Activated CD4-positive, alpha-beta T cell treated with anti-CD3 and anti-CD28 coated beads, Interleukin-2, amount 10 ng/mL, durations not matched to agents 7 days and 5 days (primary cell): Measurements from ENCODE around the gene CRYBA1. TPM values are rescaled to one million over a fixed set of nuclear protein-coding genes. Genes with fewer than 3 reads are reported as not detected.
A peak's percentile ranks its signal among the peaks of the same experiment; 100 is the strongest.
"Not testable (repeated sequence)": the region's sequence is repeated elsewhere in the genome, so short reads cannot be mapped to it uniquely, and the experiment has no call there.

ENCODE experiments used
- CTCF ChIA-PET: fragments of 350-600 bp; sonication (Branson Sonifier 250); formaldehyde crosslinking; loops from one replicate; lab custom pipeline; 2021; ENCODE audit warnings: antibody characterized with exemption; lab: Charles Lee
- POLR2A ChIA-PET: fragments of 350-600 bp; sonication (Branson Sonifier 250); formaldehyde crosslinking; loops from one replicate; lab custom pipeline; 2021; ENCODE audit warnings: antibody characterized with exemption; lab: Charles Lee
- DNase-seq: peaks from one replicate; pipeline ENCODE4 v3.0.0-alpha.2; 2020
- H3K27ac Mint-ChIP-seq: one replicate; pipeline ENCODE4 v1.8.0; 2021; ENCODE audit warnings: mild to moderate bottlenecking, moderate library complexity, mixed read lengths
- H3K27me3 Mint-ChIP-seq: one replicate; pipeline ENCODE4 v1.8.0; 2021; ENCODE audit warnings: mixed read lengths
- H3K36me3 Mint-ChIP-seq: one replicate; pipeline ENCODE4 v1.8.0; 2021; ENCODE audit warnings: low read depth, mixed read lengths
- H3K4me1 Mint-ChIP-seq: one replicate; pipeline ENCODE4 v1.8.0; 2021; ENCODE audit warnings: mixed read lengths
- H3K4me3 Mint-ChIP-seq: one replicate; pipeline ENCODE4 v1.8.0; 2021; ENCODE audit warnings: mild to moderate bottlenecking, moderate library complexity, mixed read lengths
- H3K9me3 Mint-ChIP-seq: one replicate; pipeline ENCODE4 v1.8.0; 2021; ENCODE audit warnings: mixed read lengths
- total RNA-seq, 2 experiments: library from RNA; stranded (reverse); gene quantifications; one replicate each; pipeline ENCODE4 v1.2.3, GENCODE V29; 2021

The CRYBA1 gene
- total RNA-seq, 2 experiments from 2014 or later = not detected

DNA sequence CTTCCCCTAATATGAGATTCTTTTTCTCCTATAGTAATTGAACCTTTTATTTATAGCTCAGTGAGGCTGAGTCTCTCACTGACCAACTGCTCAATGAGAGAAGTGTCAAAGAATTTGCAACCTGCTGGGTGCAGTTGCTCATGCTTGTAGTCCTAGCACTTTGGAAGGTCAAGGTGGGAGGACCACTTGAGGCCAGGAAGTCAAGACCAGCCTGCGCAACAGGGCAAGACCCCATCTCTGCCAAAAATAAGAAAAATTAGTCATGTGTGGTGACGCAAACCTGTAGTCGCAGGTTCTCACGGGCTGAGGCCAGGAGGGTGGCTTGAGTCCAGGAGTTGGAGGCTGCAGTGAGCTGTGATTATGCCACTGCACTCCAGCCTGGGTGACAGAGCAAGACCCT, 30.9 kb upstream of the CRYBA1 start:
- ChIA-PET POLR2A (no interaction called here), CTCF (interaction anchor here (0.7 to 4.8 kb wide), 2 partner anchors 67 to 92 kb away, joined by 3 to 30 read pairs; no protein-coding TSS in a partner anchor)
- no peak for DNase-seq
- H3K4me1 Mint-ChIP-seq = peaks cover 8% of the 10 kb centered on the region
- no peaks in the 10 kb centered on the region for H3K36me3 Mint-ChIP-seq
- no peaks in the 10 kb centered on the region for H3K9me3 Mint-ChIP-seq
- no peak overlapping the region for H3K4me3 Mint-ChIP-seq
- peaks cover 5% of the 10 kb centered on the region for H3K27me3 Mint-ChIP-seq
- H3K27ac Mint-ChIP-seq = no peak overlapping the region

DNA sequence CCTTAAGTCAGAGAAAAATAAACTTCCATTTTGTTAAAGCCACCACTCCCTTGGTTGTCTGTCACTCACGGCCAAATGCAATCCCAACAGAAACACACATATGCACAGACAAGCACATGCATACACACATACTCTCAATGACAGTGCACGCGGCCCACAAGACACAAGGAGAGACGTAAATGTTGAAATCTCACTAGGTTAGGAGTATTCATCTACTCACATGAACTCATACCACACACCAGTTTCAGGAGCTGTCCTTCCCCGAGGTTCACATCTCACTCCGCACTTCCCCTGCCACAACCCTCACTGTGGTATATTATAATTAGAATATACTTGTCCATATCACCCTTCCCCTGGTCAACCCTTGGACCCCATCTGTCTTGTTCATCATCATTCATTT, 30.5 kb upstream of the CRYBA1 start:
- Mint-ChIP-seq H3K27ac (no peak overlapping the region), H3K9me3 (no peaks in the 10 kb centered on the region), H3K4me1 (peaks cover 8% of the 10 kb centered on the region), H3K4me3 (no peak overlapping the region), H3K36me3 (no peaks in the 10 kb centered on the region), H3K27me3 (peaks cover 5% of the 10 kb centered on the region)
- ChIA-PET POLR2A (no interaction called here), CTCF (interaction anchor here (0.7 to 4.8 kb wide), 3 partner anchors 36 to 92 kb away, joined by 3 to 30 read pairs (median 6); partner anchors contain the start of gene MYO18A)
- DNase-seq = no peak

DNA sequence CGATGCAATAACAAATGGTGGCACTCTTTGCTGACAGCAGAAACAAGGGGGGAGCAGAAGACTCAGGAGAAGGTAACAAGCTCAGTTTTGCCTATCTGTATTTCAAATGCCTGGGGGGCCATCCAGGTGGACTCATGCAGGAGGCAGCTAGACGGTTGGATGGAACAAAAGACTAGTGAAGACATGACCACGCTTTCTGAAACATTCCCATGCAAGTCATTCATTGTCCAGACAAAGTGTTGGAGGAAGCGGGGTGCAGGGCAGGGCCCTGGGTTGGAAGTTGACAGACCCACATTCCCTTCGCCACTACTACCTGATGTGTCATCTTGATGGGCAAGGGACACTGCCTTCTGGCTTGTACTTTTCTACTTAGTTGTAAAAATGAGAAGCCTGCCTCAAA, 29.8 kb upstream of the CRYBA1 start:
- Mint-ChIP-seq H3K9me3 (no peaks in the 10 kb centered on the region), H3K36me3 (no peaks in the 10 kb centered on the region), H3K4me1 (peaks cover 8% of the 10 kb centered on the region), H3K27ac (no peak overlapping the region), H3K4me3 (no peak overlapping the region), H3K27me3 (peaks cover 5% of the 10 kb centered on the region)
- no peak for DNase-seq
- ChIA-PET CTCF (interaction anchor here (1.1 to 4.8 kb wide), 4 partner anchors 37 to 77 kb away, joined by 3 to 30 read pairs (median 4); partner anchors contain the start of gene MYO18A), POLR2A (no interaction called here)

DNA sequence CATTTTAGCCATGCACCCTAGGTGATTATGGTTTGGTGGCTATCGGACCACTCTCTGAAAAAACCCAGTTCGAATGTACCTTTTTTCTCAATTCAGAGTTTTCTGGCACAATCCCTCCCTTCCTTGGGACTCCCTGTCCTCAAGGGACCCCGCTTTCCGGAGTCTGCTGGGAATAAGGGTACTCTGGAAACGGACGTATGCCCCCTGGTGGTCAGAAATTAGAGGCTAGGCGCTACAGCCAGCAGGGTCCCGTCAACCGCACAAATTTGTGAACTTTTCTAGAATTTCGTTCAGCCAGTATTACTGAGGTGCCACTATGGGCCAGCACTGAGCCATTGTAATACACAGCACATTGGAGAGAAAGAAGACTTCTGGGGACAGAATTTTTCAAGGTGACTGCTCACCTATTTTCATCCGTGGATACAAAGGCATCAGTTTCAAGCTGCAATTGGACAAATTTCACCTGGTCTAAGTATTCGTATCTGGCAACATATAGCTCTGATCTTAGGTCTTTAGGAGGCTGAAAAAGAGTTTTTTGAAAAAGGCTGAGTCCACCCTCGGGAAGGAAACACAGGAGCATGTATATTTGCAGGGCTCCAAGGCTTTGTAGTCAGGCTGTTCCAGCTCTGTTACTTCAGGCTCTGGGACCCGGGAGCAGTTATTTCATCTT, 27.1 kb upstream of the CRYBA1 start:
- Mint-ChIP-seq H3K27ac (no peak overlapping the region), H3K4me3 (no peak overlapping the region), H3K36me3 (no peaks in the 10 kb centered on the region), H3K27me3 (peaks cover 5% of the 10 kb centered on the region), H3K4me1 (peaks cover 8% of the 10 kb centered on the region), H3K9me3 (no peaks in the 10 kb centered on the region)
- peak; percentile 79 for DNase-seq
- ChIA-PET CTCF (interaction anchor here (0.6 to 4.8 kb wide), 19 partner anchors 11 to 103 kb away, joined by 3 to 30 read pairs (median 4); no protein-coding TSS in a partner anchor), POLR2A (no interaction called here)

DNA sequence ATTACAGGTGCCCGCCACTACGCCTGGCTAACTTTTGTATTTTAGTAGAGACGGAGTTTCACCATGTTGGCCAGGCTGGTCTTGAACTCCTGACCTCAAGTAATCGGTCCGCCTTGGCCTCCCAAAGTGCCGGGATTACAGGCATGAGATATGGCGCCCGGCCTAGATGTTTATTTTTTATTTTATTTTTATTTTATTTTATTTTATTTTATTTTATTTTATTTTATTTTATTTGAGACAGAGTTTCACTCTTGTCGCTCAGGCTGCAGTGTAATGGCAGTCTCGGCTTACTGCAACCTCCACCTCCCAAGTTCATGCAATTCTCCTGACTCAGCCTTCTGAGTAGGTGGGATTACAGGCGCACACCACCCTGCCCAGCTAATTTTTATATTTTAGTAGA, 25.3 kb upstream of the CRYBA1 start:
- H3K27me3 Mint-ChIP-seq, H3K36me3 Mint-ChIP-seq, H3K27ac Mint-ChIP-seq, DNase-seq, POLR2A ChIA-PET, H3K9me3 Mint-ChIP-seq, H3K4me1 Mint-ChIP-seq, H3K4me3 Mint-ChIP-seq: not testable (repeated sequence)
- CTCF ChIA-PET = interaction anchor here (0.8 kb wide), 1 partner anchor 97 kb away, joined by 3 read pairs; no protein-coding TSS in a partner anchor

DNA sequence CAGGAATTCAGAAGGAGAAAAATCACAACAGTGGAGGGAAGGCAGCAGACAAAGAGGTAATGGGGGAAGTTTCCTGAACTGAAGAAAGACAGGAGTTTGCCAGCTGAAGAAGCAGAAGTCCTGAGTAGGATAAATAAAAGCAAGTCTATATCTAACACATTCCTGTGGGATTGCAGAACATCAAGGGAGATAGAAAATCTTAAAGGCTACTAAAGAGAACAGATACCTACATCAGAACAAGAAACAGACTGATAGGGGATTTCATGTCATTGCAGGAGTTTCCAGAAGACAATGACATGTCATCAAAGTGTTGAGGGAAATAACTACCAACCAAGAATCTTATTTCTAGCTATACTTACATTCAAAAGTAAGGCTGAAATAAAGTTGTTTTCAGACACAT, 21.3 kb upstream of the CRYBA1 start:
- DNase-seq = no peak
- Mint-ChIP-seq H3K4me1 (no peaks in the 10 kb centered on the region), H3K9me3 (no peaks in the 10 kb centered on the region), H3K4me3 (no peak overlapping the region), H3K27ac (no peak overlapping the region), H3K27me3 (peaks cover 2% of the 10 kb centered on the region), H3K36me3 (no peaks in the 10 kb centered on the region)
- CTCF ChIA-PET = interaction anchor here (1.0 to 1.1 kb wide), 2 partner anchors 8 to 80 kb away, joined by 3 read pairs; no protein-coding TSS in a partner anchor
- POLR2A ChIA-PET = no interaction called here

DNA sequence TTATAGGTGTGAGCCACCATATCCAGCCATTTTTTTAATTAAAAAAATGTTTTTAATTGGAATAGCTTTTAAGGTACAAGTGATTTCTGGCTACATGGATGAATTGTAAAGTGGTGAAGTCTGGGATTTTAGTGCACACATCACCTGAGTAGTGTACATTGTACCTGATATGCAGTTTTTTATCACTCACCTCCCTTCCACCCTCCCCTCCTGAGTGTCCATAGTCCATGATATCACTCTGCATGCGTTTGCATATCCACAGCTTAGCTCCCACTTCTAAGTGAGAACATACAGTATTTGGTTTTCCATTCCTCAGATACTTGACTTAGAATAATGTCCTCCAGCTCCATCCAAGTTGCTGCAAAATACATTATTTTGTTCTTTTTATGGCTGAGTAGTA, 13.4 kb upstream of the CRYBA1 start:
- DNase-seq = no peak
- no peaks in the 10 kb centered on the region for H3K36me3 Mint-ChIP-seq
- no peaks in the 10 kb centered on the region for H3K9me3 Mint-ChIP-seq
- CTCF ChIA-PET = interaction anchor here (0.7 to 1.4 kb wide), 6 partner anchors 8 to 136 kb away, joined by 3 to 5 read pairs (median 3); no protein-coding TSS in a partner anchor
- POLR2A ChIA-PET = interaction anchor here (0.7 kb wide), 1 partner anchor 52 kb away, joined by 4 read pairs; no protein-coding TSS in a partner anchor
- no peaks in the 10 kb centered on the region for H3K4me1 Mint-ChIP-seq
- H3K27me3 Mint-ChIP-seq = peaks cover 2% of the 10 kb centered on the region
- H3K27ac Mint-ChIP-seq = no peak overlapping the region
- H3K4me3 Mint-ChIP-seq = no peak overlapping the region

DNA sequence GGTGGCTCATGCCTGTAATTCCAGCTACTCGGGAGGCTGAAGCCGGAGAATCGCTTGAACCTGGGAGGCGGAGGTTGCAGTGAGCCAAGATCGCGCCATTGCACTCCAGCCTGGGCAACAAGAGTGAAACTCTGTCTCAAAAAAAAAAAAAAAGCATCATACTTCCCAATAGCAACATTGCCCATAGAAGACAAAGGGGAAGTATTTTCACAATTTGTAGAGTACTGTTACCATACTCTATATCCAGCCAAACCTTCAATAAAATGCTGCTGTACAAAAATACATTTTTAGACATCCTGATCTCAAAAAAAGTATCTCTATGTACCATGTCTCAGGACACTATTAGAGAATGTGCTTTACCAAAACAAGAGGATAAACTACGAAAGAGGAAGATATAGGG, 11.7 kb upstream of the CRYBA1 start:
- POLR2A ChIA-PET, H3K36me3 Mint-ChIP-seq, H3K27me3 Mint-ChIP-seq, H3K27ac Mint-ChIP-seq, DNase-seq, CTCF ChIA-PET, H3K9me3 Mint-ChIP-seq, H3K4me3 Mint-ChIP-seq, H3K4me1 Mint-ChIP-seq: not testable (repeated sequence)

DNA sequence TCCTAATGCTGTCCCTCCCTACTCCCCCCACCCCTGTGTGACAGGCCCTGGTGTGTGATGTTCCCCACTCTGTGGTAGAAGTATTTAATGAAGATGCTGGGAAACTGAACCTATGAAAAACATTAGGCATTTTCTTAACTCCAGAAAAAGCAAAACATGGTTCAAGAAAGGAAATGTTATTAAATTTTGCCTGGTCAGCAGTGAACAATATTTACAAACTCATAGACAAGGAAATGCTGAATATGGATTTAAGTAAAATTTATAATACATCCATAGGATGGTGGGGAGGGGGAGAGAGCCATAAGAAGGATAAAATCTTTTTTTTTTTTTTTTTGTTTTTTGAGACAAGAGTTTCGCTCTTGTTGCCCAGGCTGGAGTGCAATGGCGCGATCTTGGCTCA, 10.8 kb upstream of the CRYBA1 start:
- Mint-ChIP-seq H3K36me3 (no peaks in the 10 kb centered on the region), H3K27me3 (no peaks in the 10 kb centered on the region), H3K4me1 (peaks cover 7% of the 10 kb centered on the region), H3K27ac (no peak overlapping the region), H3K9me3 (no peaks in the 10 kb centered on the region), H3K4me3 (no peak overlapping the region)
- ChIA-PET POLR2A (no interaction called here), CTCF (no interaction called here)
- no peak for DNase-seq

DNA sequence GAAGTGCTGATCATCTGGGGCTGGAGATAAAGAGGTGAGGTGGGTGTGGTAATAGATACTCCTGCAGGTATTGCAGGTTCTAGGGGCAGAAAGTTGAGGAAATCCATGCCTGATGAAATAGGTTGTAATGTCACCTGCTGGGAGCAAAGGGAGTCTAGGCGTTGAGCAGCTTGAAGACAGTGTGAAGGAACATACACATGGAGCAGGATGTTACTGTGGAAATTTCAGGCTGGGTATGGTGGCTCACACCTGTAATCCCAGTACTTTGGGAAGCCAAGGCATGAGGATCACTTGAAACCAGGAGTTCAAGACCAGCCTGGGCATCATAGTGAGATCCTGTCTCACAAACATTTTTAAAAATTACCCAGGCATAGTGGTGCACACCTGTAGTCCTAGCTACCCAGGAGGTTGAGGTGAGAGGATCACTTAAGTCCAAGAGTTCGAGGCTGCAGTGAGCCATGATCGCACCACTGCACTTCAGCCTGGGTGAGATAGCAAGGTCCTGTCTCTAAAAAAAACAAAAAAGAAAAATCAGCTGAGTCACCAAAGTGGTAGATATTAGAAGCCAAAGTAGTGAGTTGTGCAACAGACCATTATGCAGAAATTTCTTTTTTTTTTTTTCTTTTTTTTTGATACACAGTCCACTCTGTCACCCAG, 9.1 kb upstream of the CRYBA1 start:
- H3K36me3 Mint-ChIP-seq = no peaks in the 10 kb centered on the region
- CTCF ChIA-PET = interaction anchor here (0.6 to 1.1 kb wide), 4 partner anchors 18 to 412 kb away, joined by 4 read pairs; no protein-coding TSS in a partner anchor
- H3K27me3 Mint-ChIP-seq = no peaks in the 10 kb centered on the region
- H3K27ac Mint-ChIP-seq = no peak overlapping the region
- H3K4me1 Mint-ChIP-seq = peaks cover 11% of the 10 kb centered on the region
- no peaks in the 10 kb centered on the region for H3K9me3 Mint-ChIP-seq
- POLR2A ChIA-PET = no interaction called here
- no peak for DNase-seq
- no peak overlapping the region for H3K4me3 Mint-ChIP-seq

DNA sequence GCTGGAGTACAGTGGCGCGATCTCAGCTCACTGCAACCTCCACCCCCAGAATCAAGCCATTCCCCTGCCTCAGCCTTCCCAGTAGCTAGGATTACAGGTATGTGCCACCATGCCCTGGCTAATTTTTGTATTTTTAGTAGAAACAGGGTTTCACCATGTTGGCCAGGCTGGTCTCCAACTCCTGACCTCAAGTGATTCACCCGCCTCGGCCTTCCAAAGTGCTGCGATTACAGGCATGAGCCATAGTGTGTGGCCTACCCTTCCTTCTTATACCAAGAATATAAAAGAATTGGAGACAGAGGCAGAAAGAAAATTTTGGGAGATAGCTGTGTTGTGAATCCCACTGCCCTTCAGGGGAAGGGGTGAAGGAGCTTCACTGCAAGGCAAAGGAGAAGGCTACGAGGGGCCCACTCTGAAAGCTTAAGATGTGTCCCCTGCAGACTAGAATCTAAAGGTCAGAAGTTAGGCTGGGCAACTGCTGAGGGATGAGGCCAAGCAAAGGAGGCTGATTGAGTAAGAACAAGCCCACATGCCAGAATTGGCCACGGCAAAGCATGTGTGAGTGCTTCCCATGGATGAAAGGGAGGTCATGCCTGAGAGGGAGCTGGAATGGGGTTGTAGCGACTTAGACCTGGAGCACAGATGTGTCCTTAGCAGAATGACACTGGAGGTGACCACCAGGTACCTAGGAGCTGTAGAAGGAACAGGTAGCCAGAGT, 8.4 kb upstream of the CRYBA1 start:
- Mint-ChIP-seq H3K9me3 (no peaks in the 10 kb centered on the region), H3K4me1 (peaks cover 11% of the 10 kb centered on the region), H3K27me3 (no peaks in the 10 kb centered on the region), H3K27ac (no peak overlapping the region), H3K4me3 (no peak overlapping the region), H3K36me3 (no peaks in the 10 kb centered on the region)
- DNase-seq = no peak
- ChIA-PET CTCF (interaction anchor here (0.6 to 0.9 kb wide), 2 partner anchors 19 to 413 kb away, joined by 4 read pairs; no protein-coding TSS in a partner anchor), POLR2A (no interaction called here)

DNA sequence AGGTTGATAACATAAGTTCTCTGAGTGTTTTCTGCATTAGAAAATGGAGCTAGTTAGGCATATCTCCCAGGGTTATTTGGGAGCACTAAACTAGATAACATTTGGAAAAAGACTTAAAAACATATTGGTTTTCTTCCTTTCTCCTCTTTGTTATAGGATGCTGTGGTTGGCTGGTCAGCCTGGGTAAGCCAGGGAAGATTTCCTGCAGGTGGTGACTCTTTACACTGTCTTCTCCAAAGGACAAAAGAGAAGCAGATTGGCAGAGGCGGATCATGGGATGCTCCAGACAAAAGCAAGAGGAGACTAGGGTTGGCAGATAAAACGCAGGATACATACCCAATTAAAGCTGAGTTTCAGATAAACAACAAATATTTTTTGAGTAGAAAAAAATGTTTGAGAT, 6.2 kb upstream of the CRYBA1 start:
- POLR2A ChIA-PET = interaction anchor here (0.6 kb wide), 1 partner anchor 938 kb away, joined by 6 read pairs; no protein-coding TSS in a partner anchor
- H3K27ac Mint-ChIP-seq = no peak overlapping the region
- no peak overlapping the region for H3K4me3 Mint-ChIP-seq
- CTCF ChIA-PET = interaction anchor here (0.8 to 1.9 kb wide), 5 partner anchors 11 to 163 kb away, joined by 3 to 6 read pairs (median 3); no protein-coding TSS in a partner anchor
- H3K27me3 Mint-ChIP-seq = no peaks in the 10 kb centered on the region
- no peak for DNase-seq
- H3K4me1 Mint-ChIP-seq = peaks cover 11% of the 10 kb centered on the region
- H3K9me3 Mint-ChIP-seq = no peaks in the 10 kb centered on the region
- no peaks in the 10 kb centered on the region for H3K36me3 Mint-ChIP-seq
